Neuron (in vitro differentiated cells): ENCODE measurements around the gene STK16.
A peak's percentile ranks its signal among the peaks of the same experiment; 100 is the strongest.

Source experiments
- H2AFZ ChIP-seq: one replicate; pipeline ENCODE4 v1.6.1; 2013; ENCODE audit warnings: low read depth, mild to moderate bottlenecking, inconsistent platforms, low read length, moderate library complexity
- H3K27me3 ChIP-seq: one replicate; pipeline ENCODE4 v1.6.1; 2013; ENCODE audit warnings: low read length; ENCODE audit not compliant: insufficient read depth
- H3K36me3 ChIP-seq: one replicate; pipeline ENCODE4 v1.6.1; 2013; ENCODE audit warnings: low read length; ENCODE audit not compliant: insufficient read depth
- H3K4me1 ChIP-seq: one replicate; pipeline ENCODE4 v1.6.1; 2013; ENCODE audit warnings: low read length; ENCODE audit not compliant: insufficient read depth
- H3K4me3 ChIP-seq: 2 replicates; pipeline ENCODE4 v1.5.1; 2013; ENCODE audit warnings: mild to moderate bottlenecking, low read length, moderate library complexity
- H3K9me3 ChIP-seq: one replicate; pipeline ENCODE4 v1.6.1; 2013; ENCODE audit warnings: low read length

Gene STK16

DNA sequence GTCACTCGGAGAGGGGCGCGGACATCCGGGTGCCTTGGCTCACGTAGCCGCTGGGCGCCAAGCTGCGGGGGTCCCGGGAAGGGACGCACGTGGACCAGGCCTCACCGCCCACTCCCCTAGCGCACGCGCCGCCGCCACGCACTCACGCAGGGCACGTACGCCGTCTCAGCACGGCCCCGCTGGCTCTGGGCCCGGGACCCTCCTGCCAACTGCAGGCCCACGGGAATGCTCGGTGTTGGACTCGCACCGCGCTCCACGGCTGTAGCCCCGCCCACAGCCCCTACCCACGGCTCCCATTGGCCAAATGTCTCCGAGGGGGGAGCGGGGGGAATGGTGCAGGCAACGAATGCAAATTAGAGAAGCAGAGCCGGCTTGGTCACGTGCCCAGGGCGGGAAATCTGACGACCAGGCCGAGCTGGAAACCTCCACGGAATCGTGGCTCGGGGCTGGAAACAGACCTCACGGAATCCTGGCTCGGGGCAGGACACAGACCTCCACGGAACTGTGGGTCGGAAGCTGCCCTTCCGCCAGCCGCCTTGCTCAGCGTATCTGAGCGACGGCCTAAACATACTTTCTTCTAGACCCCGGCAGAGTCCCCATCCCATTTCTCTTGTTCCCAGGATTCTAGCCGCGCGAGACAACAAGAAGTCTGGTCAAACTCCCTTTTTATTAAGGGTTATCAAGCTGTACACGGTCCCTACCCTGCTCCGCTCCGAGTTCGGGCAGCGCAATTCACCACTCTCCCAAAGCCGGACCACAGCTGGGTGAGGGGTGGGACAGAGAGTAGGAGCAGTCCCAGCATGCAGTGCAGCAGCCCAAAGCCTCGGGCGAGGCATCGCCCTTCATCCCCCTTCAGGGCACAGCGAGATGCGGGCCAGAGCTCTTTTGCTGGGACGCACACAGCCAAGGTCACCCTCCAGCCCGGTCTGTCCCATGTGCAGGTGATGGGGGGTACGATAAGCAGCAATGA lies 26.3 kb upstream of the STK16 start, which contains the start of gene ABCB6:
Gene ABCB6 (minus strand): TSS at position 227 of the 970 bp plus-strand sequence. CDS start 285 bp downstream, outside the sequence.
- peaks cover 42% of the 10 kb centered on the region for H3K36me3 ChIP-seq
- H2AFZ ChIP-seq = peak within 1 kb of the TSS; percentile 30
- H3K27me3 ChIP-seq = no peaks in the 10 kb centered on the region

DNA sequence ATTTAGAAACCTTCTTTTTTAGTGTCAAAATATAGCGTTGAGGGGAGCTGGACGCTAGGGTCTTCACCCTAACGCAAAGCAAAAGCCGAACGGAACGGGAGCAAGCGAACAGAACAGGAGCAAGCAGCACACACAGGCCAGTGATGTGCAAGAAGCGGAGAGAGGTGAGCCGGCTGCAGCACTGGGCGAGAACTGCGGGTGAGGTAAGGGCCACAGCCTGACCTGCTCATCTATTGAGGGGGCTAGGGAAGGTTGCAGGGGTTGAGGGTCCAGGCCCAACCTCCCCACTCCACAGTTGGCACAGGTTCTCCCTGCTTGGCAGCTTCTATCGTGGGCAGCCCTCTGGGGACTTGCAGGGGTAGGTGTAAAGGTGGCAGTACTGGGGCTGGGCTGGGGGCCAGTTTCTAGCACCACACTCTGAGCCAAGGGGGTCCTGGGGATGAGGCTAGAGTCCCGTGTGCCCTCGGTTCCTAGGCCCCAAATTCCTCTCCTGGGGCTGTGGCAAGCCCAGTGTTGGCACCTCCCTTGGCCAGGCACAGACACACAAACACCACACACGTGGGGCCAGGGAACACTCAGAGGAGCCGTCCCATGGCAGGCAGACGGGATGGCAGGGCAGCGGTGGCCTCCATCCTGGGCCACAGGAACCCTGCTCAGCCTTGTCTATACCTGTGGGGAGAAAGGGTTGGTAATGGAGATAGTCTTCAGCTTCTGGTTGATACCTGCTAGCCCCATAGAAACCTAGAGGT lies 25.3 kb upstream of the STK16 start:
- H3K9me3 ChIP-seq = no peaks in the 10 kb centered on the region
- H3K27me3 ChIP-seq = no peaks in the 10 kb centered on the region
- H3K36me3 ChIP-seq = peaks cover 42% of the 10 kb centered on the region
- peaks cover 19% of the 10 kb centered on the region for H3K4me1 ChIP-seq
- H3K4me3 ChIP-seq = no peak overlapping the region
- H2AFZ ChIP-seq = no peak overlapping the region

More for the DNA sequence above, 26.3 kb upstream of the STK16 start, which contains the start of gene ABCB6:
- Histone ChIP-seq H3K9me3 (no peaks in the 10 kb centered on the region), H3K4me1 (peaks cover 19% of the 10 kb centered on the region), H3K4me3 (peak within 1 kb of the TSS; percentile 55)

DNA sequence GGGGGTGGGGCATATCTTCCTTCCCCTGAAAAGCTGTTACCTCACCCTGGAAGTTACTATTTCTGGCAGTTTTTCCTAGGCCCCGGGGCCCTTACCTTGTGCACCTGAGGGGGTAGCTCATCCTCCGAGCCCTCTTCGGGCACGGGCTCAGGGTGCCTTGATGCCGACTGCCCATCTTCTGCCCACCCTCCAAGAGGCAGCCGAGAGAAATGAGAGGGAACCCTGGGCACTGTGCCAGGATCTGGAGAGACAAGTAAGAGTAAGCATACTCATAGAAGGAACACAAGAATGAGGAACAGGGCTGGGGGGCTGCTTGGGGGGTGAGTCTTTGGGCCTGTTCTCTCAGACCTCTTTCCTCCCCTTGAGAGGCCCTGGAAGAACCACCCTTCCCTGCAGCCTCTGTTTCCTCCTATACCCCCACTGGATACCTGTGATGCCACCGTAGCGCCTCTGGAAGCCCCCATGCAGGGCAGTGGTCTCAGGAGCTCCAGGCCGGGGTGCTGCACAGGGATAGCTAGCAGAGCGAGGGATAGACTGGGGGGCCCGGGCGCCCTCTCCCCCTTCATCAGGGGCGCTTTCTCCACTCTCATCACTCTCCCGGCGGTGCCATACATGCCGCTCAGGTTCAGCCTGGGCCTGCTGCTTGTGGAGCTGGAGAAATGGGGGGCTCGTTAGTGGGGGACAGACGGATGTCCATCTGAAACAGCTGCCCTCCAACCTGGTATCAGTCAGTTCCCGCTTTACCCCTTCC lies 24.5 kb upstream of the STK16 start:
- Histone ChIP-seq H3K4me3 (no peak overlapping the region), H2AFZ (no peak overlapping the region), H3K36me3 (peaks cover 43% of the 10 kb centered on the region), H3K27me3 (no peaks in the 10 kb centered on the region), H3K9me3 (no peaks in the 10 kb centered on the region), H3K4me1 (peaks cover 19% of the 10 kb centered on the region)

DNA sequence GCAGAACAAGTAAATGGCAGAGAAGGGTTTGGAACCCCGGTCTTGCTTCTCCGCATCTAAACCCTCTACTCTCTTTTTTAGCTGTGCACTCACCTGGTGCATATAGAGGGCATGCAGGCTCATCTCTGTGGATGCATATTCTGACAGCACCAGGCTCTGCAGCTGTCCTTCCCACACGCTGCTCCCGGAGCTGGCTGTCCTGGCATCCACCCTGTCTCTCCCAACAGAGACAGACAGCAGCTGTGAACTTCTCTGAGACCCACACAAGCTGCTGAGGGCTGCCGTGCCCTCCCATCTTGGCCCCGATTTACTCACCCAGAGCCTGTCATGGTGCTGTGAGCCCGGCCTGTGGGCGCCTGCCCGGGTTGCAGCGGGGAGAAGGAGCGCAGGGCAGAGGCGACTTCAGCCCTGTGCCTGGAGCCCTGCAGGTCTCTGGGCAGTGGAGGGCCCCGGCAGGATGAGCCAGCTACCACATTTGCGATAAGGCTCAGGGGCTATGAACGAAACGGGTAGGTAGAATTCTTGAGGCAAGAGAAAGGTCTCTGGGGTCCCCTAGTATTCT lies 23.2 kb upstream of the STK16 start:
- Histone ChIP-seq H3K4me1 (peaks cover 16% of the 10 kb centered on the region), H3K36me3 (peaks cover 45% of the 10 kb centered on the region), H3K27me3 (no peaks in the 10 kb centered on the region), H3K4me3 (no peak overlapping the region), H3K9me3 (no peaks in the 10 kb centered on the region), H2AFZ (no peak overlapping the region)

- Histone ChIP-seq H3K27me3 (no peaks in the 10 kb centered on the region), H3K9me3 (no peaks in the 10 kb centered on the region), H3K4me1 (peaks cover 18% of the 10 kb centered on the region), H3K4me3 (no peak overlapping the region), H2AFZ (no peak overlapping the region), H3K36me3 (peaks cover 45% of the 10 kb centered on the region)
Measured at GRCh38 chr2:219223831-219224610, 21.3 kb upstream of the STK16 start.

DNA sequence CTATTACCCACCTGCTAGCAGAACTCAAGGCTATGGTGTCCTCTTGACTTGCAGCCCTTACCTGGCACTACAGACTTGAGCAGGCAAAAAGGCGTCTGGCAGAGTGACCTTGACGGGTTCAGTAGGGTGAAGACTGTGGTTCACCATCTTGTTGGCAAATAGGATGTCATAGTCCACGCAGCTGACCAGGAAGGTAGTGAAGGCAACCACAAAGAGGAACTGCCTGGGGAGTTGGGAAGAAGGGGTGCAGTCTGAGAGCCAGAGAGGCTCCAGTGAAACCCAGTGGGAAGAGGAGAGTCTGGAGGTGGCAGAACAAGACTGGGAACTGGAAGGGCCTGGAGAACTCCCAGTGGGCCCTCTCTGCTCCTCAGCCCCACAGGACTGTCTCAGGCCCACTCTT lies 19.9 kb upstream of the STK16 start:
- Histone ChIP-seq H3K4me3 (no peak overlapping the region), H3K27me3 (no peaks in the 10 kb centered on the region), H3K9me3 (no peaks in the 10 kb centered on the region), H3K4me1 (peaks cover 14% of the 10 kb centered on the region), H2AFZ (no peak overlapping the region), H3K36me3 (peaks cover 40% of the 10 kb centered on the region)

GRCh38 chr2:219228041-219228910 lies 17.0 kb upstream of the STK16 start:
- peaks cover 18% of the 10 kb centered on the region for H3K4me1 ChIP-seq
- no peak overlapping the region for H2AFZ ChIP-seq
- H3K4me3 ChIP-seq = peak overlapping the region; percentile 60
- peaks cover 35% of the 10 kb centered on the region for H3K36me3 ChIP-seq
- H3K27me3 ChIP-seq = no peaks in the 10 kb centered on the region
- no peaks in the 10 kb centered on the region for H3K9me3 ChIP-seq

DNA sequence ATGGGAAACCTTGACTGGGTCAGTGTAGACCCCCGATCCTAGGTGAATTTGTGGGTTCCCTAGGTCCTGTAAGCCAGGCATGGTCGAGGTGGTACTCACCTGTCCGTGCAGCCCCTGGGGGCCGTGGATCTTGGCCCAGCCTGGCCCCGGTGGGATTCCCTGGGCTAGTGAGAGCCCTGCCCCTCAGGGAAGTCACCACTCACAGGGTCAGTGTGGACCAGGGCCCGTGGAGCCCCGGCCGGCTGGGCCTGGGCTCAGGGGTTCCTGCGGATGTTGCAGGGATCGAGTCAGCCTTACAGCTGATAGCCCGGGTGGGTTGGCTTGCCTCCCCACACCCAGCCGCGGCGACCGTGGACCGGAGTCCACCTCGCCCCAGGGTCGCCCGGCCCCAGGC lies 16.4 kb upstream of the STK16 start:
- H3K9me3 ChIP-seq = no peaks in the 10 kb centered on the region
- H3K36me3 ChIP-seq = peaks cover 35% of the 10 kb centered on the region
- no peaks in the 10 kb centered on the region for H3K27me3 ChIP-seq
- peak overlapping the region; percentile 57 for H2AFZ ChIP-seq
- H3K4me1 ChIP-seq = peaks cover 18% of the 10 kb centered on the region
- peak overlapping the region; percentile 60 for H3K4me3 ChIP-seq

DNA sequence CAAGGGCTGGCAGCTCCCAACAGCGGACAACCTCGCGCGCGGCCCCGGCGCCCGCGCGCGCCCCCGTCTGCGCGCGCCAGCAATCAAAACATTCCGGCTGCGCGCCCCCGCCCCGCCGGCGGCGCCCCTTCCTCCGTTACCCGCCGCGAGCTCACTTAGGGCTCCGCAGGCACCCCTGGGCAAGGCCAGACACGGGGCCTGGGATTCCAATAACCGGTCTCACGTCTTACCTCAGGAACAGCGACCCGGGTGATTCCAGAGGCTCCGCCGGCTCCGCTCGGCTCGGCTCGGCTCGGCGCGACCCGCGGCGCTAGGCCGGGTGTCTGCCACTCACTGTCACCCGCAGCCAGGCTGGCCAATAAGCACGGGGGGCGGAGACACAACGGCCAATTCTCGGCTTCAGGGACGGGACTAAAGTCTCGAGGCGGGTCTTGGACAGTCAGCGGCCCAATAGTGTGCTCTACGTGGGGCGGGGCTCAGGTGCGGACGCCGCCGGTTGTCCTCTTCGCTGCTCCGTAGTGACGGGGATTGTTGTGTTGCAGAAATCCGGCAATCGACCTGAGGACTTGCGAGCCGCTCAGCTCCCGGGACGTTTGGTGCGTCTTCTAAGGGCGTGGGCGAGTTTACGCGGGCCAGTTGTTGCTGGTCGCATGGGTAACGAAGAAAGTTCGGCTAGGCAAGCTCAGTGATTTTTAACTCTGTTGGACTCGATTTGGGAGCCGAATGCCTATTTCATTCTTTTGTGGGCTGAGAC lies 15.8 kb upstream of the STK16 start, which contains the start of the genes ANKZF1 and ATG9A:
Gene ANKZF1 (plus strand): TSS at position 502 of the 754 bp plus-strand sequence. CDS start 452 bp downstream, outside the sequence.
Gene ATG9A (minus strand): TSS at position 332 of the 754 bp plus-strand sequence. CDS start 1,612 bp downstream, outside the sequence.
- H3K9me3 ChIP-seq = no peaks in the 10 kb centered on the region
- peak within 1 kb of the TSS; percentile 60 for H3K4me3 ChIP-seq
- peaks cover 18% of the 10 kb centered on the region for H3K4me1 ChIP-seq
- peaks cover 35% of the 10 kb centered on the region for H3K36me3 ChIP-seq
- H2AFZ ChIP-seq = peak within 1 kb of the TSS; percentile 57
- H3K27me3 ChIP-seq = no peaks in the 10 kb centered on the region

- Histone ChIP-seq H3K4me3 (peak overlapping the region; percentile 60), H3K9me3 (no peaks in the 10 kb centered on the region), H3K27me3 (no peaks in the 10 kb centered on the region), H2AFZ (peak overlapping the region; percentile 30), H3K4me1 (peaks cover 18% of the 10 kb centered on the region), H3K36me3 (peaks cover 34% of the 10 kb centered on the region)
Measured at GRCh38 chr2:219230059-219230540, 15.2 kb upstream of the STK16 start.
